Measurements from ENCODE around the gene TEX44. TPM values are rescaled to one million over a fixed set of nuclear protein-coding genes. Genes with fewer than 3 reads are reported as not detected.
A peak's percentile ranks its signal among the peaks of the same experiment; 100 is the strongest.
"Not testable (repeated sequence)": the region's sequence is repeated elsewhere in the genome, so short reads cannot be mapped to it uniquely, and the experiment has no call there.

The TEX44 gene
- total and polyA plus RNA-seq, 11 donors: not detected

DNA sequence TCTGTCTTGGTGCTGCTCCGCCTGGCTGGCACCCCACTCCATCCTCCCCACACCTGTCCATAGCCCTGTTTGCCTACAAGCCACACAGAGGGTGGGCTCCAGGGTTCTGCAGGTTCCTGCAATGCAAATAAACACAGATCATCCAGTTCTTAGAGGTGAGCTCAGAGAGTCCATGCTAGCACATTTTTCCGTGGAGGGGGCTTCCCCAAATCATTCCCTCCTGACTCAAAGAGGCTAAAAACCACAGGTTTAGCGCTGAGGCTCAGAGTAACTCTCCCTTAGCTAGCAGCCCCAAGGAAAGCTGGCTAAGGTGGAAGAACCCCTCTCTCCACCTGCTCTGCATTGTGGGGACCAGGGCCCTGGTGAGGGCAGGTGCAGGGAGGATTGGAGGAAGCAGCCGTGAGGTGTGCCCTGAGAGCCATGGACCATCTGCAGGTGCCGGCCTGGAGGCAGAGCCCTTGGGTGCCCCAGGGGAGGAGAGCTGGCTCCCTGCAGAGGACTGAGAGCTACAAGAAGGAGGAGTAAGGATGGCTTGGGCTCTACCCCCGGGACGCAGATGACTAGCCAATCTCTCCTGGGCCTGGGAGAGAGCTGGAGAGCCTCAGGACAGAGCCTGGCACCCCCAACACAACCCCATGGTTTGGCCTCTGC is 23.8 kb upstream of the TEX44 start:
- no peak overlapping the region for H3K27ac ChIP-seq
- H3K36me3 ChIP-seq: no peaks in the 10 kb centered on the region
- H3K4me1 ChIP-seq: no peaks in the 10 kb centered on the region
- H3K9me3 ChIP-seq: no peaks in the 10 kb centered on the region
- WGBS, 4 donors: 83 to 96% (median 89%) methylated on average over 7 of the region's 7 CpGs
- no peak overlapping the region for H3K4me3 ChIP-seq
- no peaks in the 10 kb centered on the region for H3K27me3 ChIP-seq
- intact Hi-C loops (cut with DNase I): no loop called here
- ATAC-seq: peak in 1 of 4 donors; percentile 31
- no peak for TF ChIP-seq POLR2A (IDR thresholded peaks at IDR 0.05)
- peak in 1 of 5 donors; percentile 51 for DNase-seq

DNA sequence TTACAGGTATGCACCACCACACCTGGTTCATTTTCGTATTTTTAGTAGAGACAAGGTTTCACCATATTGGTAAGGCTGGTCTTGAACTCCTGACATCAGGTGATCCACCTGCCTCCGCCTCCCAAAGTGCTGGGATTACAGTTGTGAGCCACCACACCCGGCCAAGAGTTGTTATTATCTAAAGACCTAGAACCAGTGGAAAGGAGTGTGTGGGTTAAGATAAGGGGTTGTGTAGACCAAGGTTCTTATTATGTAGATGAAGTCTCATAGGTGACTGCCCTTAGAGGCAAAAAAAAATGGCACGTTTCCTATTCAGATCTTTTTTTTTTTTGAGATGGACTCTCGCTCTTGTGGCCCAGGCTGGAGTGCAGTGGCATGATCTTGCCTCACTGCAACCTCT is 21.7 kb upstream of the TEX44 start:
- 87 to 95% (median 90%) methylated on average over 5 of the region's 5 CpGs for WGBS, 4 donors
- not testable (repeated sequence) for H3K36me3 ChIP-seq

DNA sequence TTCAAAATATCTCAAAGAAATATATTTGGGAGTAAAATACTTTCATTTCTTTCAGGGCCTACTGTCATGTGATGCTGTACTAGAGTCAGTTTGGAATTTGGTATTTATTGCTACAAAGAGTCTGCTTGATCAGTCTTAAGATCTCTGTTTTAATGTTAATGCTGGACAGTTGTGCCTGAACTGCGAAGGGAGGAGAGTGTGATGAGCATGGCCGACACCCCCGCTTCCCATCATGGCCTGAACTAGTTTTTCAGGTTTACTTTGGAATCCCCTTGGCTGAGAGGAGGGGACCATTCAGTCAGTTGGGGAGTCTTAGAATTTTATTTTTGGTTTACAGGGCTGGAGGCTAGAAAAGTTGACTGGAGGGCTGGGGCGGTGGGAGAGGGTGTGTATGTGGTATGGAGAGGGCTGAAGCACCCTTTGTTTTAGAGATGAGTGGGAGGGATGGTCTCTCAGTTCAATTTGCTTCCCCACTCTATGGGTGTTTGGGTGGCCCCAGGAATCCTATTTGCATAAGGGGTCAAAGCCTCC is 20.9 kb upstream of the TEX44 start:
- H3K9me3 ChIP-seq: no peaks in the 10 kb centered on the region
- no peaks in the 10 kb centered on the region for H3K4me1 ChIP-seq
- H3K36me3 ChIP-seq: no peaks in the 10 kb centered on the region
- no peak for DNase-seq
- ATAC-seq: no peak
- no peak overlapping the region for H3K4me3 ChIP-seq
- no peaks in the 10 kb centered on the region for H3K27me3 ChIP-seq
- intact Hi-C loops (cut with DNase I): no loop called here
- TF ChIP-seq POLR2A (IDR thresholded peaks at IDR 0.05): no peak
- TF ChIP-seq, protein P1, sequence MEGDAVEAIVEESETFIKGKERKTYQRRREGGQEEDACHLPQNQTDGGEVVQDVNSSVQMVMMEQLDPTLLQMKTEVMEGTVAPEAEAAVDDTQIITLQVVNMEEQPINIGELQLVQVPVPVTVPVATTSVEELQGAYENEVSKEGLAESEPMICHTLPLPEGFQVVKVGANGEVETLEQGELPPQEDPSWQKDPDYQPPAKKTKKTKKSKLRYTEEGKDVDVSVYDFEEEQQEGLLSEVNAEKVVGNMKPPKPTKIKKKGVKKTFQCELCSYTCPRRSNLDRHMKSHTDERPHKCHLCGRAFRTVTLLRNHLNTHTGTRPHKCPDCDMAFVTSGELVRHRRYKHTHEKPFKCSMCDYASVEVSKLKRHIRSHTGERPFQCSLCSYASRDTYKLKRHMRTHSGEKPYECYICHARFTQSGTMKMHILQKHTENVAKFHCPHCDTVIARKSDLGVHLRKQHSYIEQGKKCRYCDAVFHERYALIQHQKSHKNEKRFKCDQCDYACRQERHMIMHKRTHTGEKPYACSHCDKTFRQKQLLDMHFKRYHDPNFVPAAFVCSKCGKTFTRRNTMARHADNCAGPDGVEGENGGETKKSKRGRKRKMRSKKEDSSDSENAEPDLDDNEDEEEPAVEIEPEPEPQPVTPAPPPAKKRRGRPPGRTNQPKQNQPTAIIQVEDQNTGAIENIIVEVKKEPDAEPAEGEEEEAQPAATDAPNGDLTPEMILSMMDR (IDR thresholded peaks at IDR 0.05): no peak
- WGBS, 4 donors: 78 to 89% (median 82%) methylated on average over 4 of the region's 4 CpGs
- H3K27ac ChIP-seq: no peak overlapping the region

More for the DNA sequence above, 21.7 kb upstream of the TEX44 start:
- DNase-seq; H3K9me3 ChIP-seq; H3K27ac ChIP-seq; H3K4me3 ChIP-seq; ATAC-seq; H3K4me1 ChIP-seq; H3K27me3 ChIP-seq; intact Hi-C loops (cut with DNase I): not testable (repeated sequence)

DNA sequence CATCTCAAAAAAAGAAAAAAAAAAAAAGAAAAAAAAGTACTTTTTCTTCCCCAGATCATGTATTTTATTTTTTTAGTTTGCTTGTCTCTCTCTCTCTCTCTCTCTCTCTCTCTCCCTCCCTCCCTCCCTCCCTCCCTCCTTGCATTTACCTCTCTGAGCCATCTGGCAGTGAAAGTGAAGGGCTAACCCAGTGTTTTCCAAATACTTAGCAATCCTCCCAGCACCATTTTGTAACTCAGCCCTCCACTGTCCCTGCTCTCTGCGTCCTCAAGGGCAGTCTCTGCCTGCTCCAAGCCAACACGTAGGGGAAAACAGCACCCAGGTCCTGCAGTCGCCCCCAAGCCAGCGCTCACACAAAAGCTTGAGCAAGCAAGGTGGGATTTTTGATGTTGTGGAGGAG is 19.6 kb upstream of the TEX44 start:
- 62 to 92% (median 80%) methylated on average over 4 of the region's 4 CpGs for WGBS, 4 donors
- no peak overlapping the region for H3K27ac ChIP-seq
- H3K4me3 ChIP-seq: no peak overlapping the region
- TF ChIP-seq POLR2A (IDR thresholded peaks at IDR 0.05): no peak
- TF ChIP-seq, protein P1 (IDR thresholded peaks at IDR 0.05): no peak
- H3K36me3 ChIP-seq: no peaks in the 10 kb centered on the region
- ATAC-seq (no peak), DNase-seq (no peak)
- H3K4me1 ChIP-seq: no peaks in the 10 kb centered on the region
- intact Hi-C loops (cut with DNase I): no loop called here
- no peaks in the 10 kb centered on the region for H3K9me3 ChIP-seq
- no peaks in the 10 kb centered on the region for H3K27me3 ChIP-seq

DNA sequence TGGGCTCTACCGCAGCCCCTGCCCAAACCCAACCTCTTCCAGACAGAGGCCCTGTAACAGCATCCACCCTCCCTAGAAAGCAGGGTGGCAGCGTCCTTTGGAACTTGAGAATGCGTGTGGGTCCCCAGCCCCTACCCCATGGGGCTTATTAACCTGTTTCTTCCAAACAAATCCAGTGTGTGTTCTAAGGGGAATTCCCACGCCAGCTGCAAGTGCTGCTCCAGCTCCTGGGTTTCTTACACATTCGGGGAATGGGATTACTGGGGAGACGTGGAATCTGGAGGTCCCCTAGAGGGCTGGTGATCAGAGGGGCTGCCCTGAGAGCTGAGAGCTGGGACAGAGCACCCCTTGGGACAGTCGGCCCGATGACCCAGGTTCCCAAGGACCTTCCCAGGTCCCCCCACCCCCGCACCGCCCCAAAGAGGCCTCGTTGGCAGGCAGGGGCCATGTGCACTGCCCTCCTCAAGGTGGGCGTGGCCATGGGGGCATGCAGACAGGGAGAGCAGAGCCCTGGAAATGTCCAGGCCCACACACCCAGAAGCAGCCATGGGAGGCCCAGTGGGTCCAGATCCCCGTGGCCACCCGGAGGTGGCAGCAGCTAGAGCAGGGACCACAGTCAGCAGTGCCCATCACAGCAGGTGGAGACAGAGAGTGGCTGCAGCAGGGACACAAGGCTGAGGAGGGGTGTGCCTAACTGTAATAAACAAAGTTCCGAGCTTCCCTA is 18.8 kb upstream of the TEX44 start:
- Histone ChIP-seq H3K27me3 (no peaks in the 10 kb centered on the region), H3K9me3 (no peaks in the 10 kb centered on the region), H3K27ac (no peak overlapping the region), H3K4me3 (no peak overlapping the region), H3K4me1 (no peaks in the 10 kb centered on the region), H3K36me3 (no peaks in the 10 kb centered on the region)
- TF ChIP-seq, protein P1 (IDR thresholded peaks at IDR 0.05): no peak
- no peak for TF ChIP-seq POLR2A (IDR thresholded peaks at IDR 0.05)
- peak in 1 of 5 donors; percentile 46 for DNase-seq
- no peak for ATAC-seq
- intact Hi-C loops (cut with DNase I): no loop called here
- 82 to 89% (median 86%) methylated on average over 13 to 15 of the region's 15 CpGs for WGBS, 4 donors
